PFSK-1 (cell line): ENCODE results near the gene NFKBIE.

ENCODE experiments used
- FOXP2 ChIP-seq: optimal IDR thresholded peaks from 2 replicates; pipeline ENCODE3; 2011; ENCODE audit warnings: borderline replicate concordance, control low read depth, inconsistent platforms; ENCODE audit not compliant: insufficient read depth; ENCODE audit errors: extremely low read length, extremely low read depth
- POLR2AphosphoS5 ChIP-seq: IDR thresholded peaks from 2 replicates; pipeline ENCODE4 v1.6.1; 2012; ENCODE audit warnings: low read depth, mild to moderate bottlenecking, control low read depth, low read length, moderate library complexity
- SIN3A ChIP-seq: IDR thresholded peaks from 2 replicates; pipeline ENCODE4 v1.6.1; 2012; ENCODE audit warnings: mild to moderate bottlenecking, low read length, moderate library complexity, borderline replicate concordance; ENCODE audit not compliant: insufficient read depth
- TAF1 ChIP-seq: IDR thresholded peaks from 2 replicates; pipeline ENCODE4 v1.6.1; 2012; ENCODE audit warnings: low read length, control low read depth, borderline replicate concordance; ENCODE audit not compliant: insufficient read depth

DNA sequence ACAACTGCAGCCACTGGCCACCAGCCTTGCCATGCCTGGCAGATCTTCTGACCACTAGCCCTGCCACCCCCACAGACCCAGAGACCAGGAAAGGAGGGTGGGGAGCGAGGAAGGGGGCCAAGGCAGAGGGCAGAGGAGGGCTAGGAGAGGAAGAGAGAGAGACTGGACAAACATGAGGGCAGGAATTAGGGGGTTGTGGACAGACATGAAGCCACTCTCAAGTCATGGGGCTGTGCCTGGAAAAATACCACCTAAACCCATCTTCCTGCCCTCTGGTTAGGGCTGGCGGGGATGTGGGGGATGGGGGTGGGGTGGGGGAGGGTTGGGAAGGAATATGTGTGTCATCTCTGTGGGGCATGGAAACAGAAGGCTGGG is 43.4 kb downstream of the NFKBIE start:
- TF ChIP-seq POLR2AphosphoS5 (no peak), SIN3A (no peak), TAF1 (no peak), FOXP2 (no peak)
